ENCODE data around the gene CLIC4.

The CLIC4 gene

GRCh38 chr1:24861821-24862727 is 116.8 kb downstream of the CLIC4 start:
- no peak for DNase-seq

GRCh38 chr1:24862775-24863483 is 117.7 kb downstream of the CLIC4 start:
- DNase-seq = no peak

GRCh38 chr1:24864370-24864777 is 119.1 kb downstream of the CLIC4 start:
- DNase-seq = no peak

- DNase-seq = no peak
These were observed 119.9 kb downstream of the CLIC4 start for GRCh38 chr1:24865168-24865567.

- DNase-seq = no peak
These were observed 120.3 kb downstream of the CLIC4 start for GRCh38 chr1:24865587-24865986.

- no peak for DNase-seq
These were observed 121.2 kb downstream of the CLIC4 start for GRCh38 chr1:24866211-24867083.

- no peak for DNase-seq
These were observed 122.0 kb downstream of the CLIC4 start for GRCh38 chr1:24867084-24867870.

GRCh38 chr1:24868016-24868875 is 123.0 kb downstream of the CLIC4 start:
- DNase-seq = no peak

GRCh38 chr1:24870551-24871195 is 125.4 kb downstream of the CLIC4 start:
- no peak for DNase-seq

- DNase-seq = no peak
These were observed 126.2 kb downstream of the CLIC4 start for GRCh38 chr1:24871306-24871901.

GRCh38 chr1:24872061-24872850 is 127.0 kb downstream of the CLIC4 start:
- DNase-seq = no peak

- DNase-seq = no peak
These were observed 127.9 kb downstream of the CLIC4 start for GRCh38 chr1:24873148-24873547.

GRCh38 chr1:24874056-24874455 is 128.8 kb downstream of the CLIC4 start:
- no peak for DNase-seq

- DNase-seq = no peak
These were observed 129.5 kb downstream of the CLIC4 start for GRCh38 chr1:24874611-24875234.

- DNase-seq = no peak
These were observed 130.0 kb downstream of the CLIC4 start for GRCh38 chr1:24875257-24875656.

GRCh38 chr1:24875991-24876506 is 130.8 kb downstream of the CLIC4 start:
- no peak for DNase-seq

- no peak for DNase-seq
These were observed 132.8 kb downstream of the CLIC4 start for GRCh38 chr1:24878045-24878444.

Data from NCI-H187 treated with DMSO at 0.1 percent for 48 hours (cell line).